Measurements from ENCODE around the gene PLA2G2C. TPM values are rescaled to one million over a fixed set of nuclear protein-coding genes. Genes with fewer than 3 reads are reported as not detected.
"Not testable (repeated sequence)": the region's sequence is repeated elsewhere in the genome, so short reads cannot be mapped to it uniquely, and the experiment has no call there.

PLA2G2C gene
- total RNA-seq, 1 donor from 2014 or later: 0.36 TPM

DNA sequence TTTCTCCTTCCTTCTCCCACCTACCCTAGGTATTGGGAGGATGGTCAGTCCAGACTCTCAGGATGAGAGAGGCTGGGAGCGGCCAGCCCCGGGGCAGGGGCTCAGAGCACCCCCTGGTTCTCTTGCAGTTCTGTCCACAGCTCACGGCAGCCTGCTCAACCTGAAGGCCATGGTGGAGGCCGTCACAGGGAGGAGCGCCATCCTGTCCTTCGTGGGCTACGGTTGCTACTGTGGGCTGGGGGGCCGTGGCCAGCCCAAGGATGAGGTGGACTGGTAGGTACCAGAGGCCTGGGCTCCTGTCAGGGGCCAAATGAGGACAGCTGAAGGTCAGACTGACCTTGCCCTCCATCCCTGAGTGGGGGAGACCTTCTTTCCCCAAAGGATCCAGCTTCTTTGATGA is 43.0 kb downstream of the PLA2G2C start:
- intact Hi-C loops (cut with DNase I): no loop called here
- no peak for ATAC-seq
- DNase-seq (ENCODE audit: low spot score): peak; percentile 12

DNA sequence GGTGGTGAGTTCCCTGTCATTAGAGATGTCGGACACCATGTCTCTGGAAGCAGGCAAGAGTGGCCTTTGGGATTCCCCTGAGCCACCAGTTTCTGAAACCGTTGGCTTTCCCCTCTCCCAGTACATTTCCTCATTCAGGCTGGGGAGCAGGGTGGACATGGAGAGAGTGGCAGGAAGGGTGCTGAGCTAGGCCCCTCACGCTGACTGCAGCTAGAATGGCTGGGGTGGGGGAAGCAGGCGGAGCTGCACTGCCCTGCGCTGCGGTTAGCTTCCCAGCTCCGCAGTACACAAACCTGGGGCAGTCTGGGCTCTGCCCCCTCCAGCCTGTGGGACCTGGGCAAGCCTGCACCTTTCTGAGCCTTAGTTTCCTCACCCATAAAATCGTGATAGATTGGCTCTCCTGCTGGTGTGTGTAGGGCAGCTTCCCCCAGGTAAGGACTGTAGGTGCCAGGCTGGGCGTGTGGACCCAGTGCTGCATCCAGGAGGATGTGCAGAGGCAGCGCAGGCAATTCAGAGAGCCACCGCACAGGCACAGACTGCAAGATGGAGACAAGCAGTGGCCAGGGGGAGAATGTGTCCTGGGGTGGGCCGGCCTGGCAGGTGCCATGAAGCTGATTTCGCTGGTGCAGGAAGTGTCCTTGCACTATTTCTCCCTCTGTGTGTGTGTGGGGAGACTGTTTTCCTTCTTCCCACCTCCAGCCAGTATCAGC is 44.2 kb downstream of the PLA2G2C start:
- intact Hi-C loops (cut with DNase I): no loop called here
- DNase-seq (ENCODE audit: low spot score) (peak; percentile 33), ATAC-seq (no peak)

DNA sequence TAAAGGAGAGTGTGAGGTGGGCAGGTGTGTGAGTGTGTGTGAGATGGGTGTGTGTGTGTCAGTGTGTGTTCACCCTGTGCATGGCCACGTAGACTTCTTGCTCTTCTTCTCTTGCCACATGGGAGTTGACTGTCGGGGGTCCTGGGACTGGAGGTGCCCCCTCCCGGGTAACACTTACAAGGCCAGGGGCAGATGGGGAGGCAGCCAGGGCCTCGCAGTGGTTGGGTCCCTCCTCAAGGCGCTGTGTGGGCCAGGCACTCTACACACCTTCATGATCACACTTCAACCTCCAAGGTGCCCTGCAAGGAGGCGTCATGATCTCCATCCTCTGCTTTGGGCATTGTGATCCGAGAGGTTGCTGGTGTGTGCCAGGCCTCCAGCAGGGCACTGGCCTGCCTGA is 44.9 kb downstream of the PLA2G2C start:
- intact Hi-C loops (cut with DNase I): no loop called here
- DNase-seq (ENCODE audit: low spot score) (peak; percentile 19), ATAC-seq (no peak)

DNA sequence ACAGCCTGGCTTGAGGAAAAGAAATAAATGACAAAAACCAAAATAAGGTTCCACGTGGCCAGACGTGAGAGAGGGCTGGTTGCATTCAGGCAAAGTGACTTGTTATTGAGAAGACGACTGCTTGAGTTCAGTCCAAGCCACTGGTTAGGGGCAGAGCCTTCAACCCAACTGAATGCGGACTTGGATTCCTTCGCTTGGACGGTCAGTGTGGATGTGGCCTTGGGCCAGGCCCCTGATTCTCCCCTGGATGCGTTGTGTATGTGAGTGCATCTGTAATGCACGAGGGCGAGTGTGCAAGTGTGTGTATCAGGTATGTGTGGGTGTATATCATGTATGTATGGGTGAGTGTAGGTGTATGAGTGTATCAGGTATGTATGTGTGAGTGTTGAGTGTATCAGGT is 45.3 kb downstream of the PLA2G2C start:
- DNase-seq (ENCODE audit: low spot score) (peak; percentile 34), ATAC-seq (no peak)
- intact Hi-C loops (cut with DNase I): no loop called here

DNA sequence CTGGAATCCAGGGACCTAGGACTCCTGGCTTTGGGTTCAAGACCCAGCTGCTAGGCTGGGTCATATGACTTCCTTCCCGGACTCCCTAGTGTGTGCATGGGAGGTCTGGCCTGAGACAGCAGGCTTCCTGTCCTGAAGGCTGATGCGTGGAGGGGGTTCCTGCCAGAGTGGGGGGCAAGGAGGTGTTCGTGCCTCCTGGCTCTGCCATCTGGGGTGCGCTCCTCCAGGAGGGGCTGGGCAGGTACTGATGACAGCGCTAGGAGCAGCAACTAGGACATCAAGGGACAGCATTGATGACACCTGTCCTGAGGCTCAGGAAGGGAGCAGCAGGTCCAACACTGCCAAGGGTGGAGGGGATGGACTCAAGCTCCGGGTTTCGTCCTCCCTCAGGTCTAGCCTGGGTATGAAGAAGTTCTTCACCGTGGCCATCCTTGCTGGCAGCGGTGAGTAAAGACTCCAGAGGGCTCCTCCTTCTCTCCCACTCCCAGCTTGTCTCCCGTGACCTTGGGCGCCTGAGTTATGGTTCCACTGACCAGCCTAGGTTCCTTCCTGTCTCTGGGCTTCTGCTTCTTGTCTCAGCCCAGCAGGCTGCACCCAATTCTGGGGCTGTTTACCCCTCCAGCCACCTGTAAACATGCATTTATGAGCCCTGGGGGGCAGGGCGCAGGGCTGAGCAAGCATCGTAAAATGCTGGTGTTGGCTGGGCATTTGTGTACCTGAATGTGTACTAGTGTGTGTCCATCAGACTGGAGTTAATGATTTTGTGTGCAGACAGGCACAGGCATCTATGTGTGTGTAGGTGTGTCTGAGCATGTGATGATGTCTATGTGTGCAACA is 46.3 kb downstream of the PLA2G2C start:
- peak; percentile 25 for DNase-seq (ENCODE audit: low spot score)
- intact Hi-C loops (cut with DNase I): no loop called here

DNA sequence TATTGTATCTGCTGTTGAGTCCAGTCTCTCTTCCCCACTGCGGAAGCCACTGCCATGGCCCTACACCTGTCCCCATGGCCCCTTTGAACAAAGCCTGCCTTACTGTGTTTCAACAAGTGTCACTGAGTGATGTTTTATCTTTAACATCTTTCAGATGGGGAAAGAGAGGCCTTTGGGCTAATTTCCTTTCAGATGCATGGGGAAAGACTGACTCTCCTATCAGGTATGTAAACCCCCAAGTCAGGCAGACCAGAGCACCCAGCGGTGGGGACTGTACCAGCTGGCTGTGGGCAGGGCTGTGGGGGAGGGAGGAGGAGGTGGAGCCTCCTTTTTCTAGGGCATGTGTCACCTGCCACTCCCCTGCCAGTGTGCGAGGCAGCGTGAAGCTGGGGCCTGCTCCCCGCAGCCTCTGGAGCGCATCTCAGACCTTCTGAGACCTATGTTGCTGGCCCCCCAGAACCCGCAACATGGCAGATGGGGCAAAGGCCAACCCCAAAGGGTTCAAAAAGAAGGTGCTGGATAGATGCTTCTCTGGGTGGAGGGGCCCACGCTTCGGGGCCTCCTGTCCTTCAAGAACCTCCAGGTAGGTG is 47.3 kb downstream of the PLA2G2C start, which contains the start of gene PLA2G2F:
Gene PLA2G2F (plus strand): TSS at position 363 of the 590 bp plus-strand sequence. CDS start 105 bp downstream, at position 468.
- ATAC-seq (no peak), DNase-seq (ENCODE audit: low spot score) (peak; percentile 36)
- intact Hi-C loops (cut with DNase I): no loop called here

More for the DNA sequence above, 46.3 kb downstream of the PLA2G2C start:
- no peak for ATAC-seq

DNA sequence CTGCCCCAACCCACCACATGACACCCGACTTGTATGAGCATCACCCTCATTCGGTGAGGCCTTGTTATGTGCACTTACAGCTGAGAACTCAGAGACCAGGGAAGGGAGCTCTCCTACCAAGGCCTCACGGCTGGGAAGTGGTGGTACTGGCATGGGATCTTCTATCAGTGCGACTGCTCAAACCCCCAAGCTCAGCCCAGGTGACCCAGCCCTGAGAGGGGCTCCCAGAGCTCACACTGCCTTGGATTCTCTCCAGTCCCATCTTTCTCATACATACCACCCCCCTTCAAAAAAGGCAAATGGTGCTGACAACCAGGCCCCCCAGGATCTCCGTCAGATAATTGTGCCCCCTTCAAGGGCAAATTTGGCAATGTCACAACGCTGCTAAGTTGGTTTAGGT is 48.0 kb downstream of the PLA2G2C start:
- intact Hi-C loops (cut with DNase I): no loop called here
- ATAC-seq (no peak), DNase-seq (ENCODE audit: low spot score) (peak; percentile 28)

DNA sequence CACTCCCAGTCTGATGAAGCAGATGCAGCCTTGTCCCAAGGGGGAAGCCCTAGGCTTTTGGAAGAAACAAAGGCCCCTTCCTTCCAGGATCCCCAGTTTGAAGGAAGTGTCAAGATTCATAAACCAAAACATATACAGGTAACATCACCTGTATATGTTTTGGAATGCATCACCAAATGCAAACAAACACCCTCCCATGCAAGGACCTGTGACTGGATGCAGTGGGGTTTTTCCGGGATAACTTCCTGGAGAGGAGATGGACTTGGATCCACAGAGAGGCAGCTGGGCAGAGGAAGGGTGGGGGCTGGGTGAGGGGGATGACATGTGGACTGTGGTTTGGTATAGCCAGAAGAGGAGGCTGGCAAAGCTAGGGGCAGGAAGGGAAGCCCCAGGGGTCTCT is 48.7 kb downstream of the PLA2G2C start:
- intact Hi-C loops (cut with DNase I): no loop called here
- no peak for ATAC-seq
- peak; percentile 17 for DNase-seq (ENCODE audit: low spot score)

DNA sequence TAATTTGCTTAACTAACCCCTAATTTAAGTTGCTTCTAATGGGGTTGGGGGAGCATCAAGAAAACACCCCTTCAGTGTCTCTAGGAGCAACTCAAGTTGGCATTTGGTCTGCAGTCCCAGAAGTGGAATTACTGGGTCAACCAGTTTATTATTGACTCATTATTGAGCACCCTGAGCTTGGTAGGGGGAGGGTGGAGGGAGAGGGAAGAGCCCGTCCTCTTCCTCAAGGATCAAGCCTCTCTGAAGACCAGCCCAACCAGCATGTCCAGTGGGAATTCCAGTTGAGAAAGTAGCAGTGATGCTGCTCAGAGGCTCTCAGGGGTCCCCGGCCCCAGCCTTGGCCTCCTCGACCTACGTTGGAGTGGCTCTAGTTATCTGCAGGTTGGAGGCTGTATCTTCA is 49.3 kb downstream of the PLA2G2C start:
- DNase-seq (ENCODE audit: low spot score) (peak; percentile 13), ATAC-seq (no peak)
- intact Hi-C loops (cut with DNase I): no loop called here

DNA sequence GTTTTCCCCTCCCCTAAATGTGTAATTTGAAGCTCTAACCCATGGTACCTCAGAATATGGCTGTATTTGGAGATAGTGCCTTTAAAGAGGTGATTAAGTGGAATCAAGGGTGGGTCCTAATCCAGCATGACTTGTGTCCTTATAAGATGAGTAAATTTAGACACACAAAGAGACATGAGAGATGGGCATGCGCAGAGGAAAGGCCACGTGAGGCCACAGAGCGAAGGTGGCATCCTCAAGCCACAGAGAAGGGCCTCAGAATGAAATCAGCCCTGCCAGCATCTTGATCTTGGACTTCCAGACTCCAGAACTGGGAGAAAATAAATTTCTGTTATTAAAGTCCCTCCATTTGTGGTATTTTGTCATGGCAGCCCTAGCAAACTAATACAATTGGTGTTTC is 50.1 kb downstream of the PLA2G2C start:
- DNase-seq (ENCODE audit: low spot score) (no peak), ATAC-seq (no peak)
- intact Hi-C loops (cut with DNase I): no loop called here

DNA sequence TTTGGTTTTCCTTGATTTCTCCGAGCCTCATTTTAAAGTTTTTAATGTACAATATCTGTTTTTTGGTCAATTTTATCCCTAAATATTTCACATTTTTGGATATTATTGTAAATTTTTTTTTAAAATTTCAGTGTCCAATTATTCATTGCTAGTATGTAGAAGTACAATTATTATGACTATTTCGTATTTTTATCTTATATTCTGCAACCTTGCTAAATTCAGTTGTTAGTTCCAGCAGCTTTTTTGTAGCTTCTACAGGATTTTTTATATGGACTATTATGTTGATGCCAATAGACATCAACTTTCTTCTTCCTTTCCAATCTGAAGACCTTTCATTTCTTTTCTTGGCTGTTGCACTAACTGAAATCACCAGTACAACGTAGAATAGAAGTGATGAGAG is 51.3 kb downstream of the PLA2G2C start:
- intact Hi-C loops (cut with DNase I): no loop called here
- DNase-seq (ENCODE audit: low spot score): no peak
- ATAC-seq: no peak

DNA sequence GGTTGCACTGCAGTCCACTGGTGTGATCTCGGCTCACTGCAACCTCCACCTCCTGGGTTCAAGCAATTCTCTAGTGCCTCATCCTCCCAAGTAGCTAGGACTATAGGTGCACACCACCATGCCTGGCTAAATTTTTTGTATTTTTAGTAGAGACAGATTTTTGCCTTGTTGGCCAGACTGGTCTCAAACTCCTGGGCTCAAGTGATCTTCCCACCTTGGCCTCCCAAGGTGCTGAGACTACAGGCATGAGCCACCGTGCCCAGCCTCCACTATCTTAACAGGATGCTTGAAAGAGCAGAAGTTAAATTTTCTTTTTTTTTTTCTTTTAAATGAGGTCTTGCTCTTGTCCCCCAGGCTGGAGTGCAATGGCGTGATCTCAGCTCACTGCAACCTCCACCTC is 55.8 kb downstream of the PLA2G2C start:
- ATAC-seq; intact Hi-C loops (cut with DNase I): not testable (repeated sequence)
- DNase-seq (ENCODE audit: low spot score): peak; percentile 12

DNA sequence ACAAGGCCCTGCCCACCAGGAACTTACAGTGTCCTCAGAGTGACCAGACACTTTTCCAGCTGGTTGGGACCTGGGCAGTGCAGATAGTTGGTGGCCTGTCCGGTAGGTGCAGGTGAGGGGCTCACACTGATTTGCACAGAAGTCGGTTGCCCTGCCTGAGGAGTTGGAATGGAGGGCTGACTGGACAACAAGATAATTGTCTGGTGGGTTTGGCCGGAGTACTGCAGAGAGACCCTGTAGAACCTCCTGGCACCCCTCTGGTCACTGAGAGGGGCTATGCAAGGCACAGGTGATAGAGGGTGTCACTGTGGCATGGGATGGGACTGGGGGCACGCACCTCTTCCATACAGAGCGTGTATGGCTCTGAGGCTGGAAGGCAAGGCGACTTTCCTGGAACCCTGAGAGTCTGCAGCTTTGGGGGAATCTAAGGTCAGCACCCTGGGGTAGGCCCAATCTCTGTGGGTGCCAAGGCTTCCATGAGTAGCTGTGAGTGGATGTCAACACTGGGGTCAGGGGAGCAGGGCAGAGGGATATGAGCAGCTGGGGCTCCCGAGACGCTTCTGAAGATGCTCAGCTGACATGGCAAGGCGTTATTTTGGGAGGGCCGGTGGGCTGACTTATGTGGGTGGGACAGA is 59.4 kb downstream of the PLA2G2C start:
- DNase-seq (ENCODE audit: low spot score) (peak; percentile 30), ATAC-seq (no peak)
- intact Hi-C loops (cut with DNase I): no loop called here

DNA sequence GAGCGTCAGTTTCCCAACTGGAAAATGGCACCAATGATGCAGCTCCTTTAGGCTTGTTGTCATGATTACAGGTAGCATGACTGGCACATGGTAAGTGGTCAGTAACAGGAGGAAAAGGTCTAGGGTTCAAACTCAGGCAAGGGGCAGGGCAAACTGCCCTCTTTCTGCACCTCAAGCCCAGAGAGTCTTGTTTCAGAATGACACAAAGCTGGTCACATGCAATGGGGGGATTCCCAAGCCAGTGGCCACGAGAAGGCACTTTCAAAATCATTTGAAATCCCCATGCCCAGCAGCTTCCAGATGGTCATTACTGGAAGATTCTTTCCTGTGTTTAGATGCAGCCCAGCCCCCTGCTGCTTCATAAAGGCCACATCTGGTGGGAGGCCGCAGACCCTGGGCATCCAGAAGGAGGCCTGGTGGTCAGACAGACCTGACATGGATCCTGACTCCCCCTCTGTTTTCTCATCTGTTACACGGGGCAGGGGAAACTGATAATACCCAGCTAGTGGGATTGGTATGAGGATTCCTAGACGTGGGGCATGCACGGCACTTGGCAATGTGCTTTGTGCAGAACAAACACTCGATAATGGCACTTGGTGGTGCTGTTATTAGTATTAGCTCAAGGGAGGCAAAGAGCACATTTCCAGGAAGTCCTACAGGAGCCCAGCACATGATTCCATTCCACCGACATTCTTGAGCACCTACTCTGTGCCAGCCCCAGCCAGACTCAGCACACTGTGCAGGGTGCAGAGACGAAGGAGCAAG is 60.1 kb downstream of the PLA2G2C start:
- peak; percentile 27 for DNase-seq (ENCODE audit: low spot score)

DNA sequence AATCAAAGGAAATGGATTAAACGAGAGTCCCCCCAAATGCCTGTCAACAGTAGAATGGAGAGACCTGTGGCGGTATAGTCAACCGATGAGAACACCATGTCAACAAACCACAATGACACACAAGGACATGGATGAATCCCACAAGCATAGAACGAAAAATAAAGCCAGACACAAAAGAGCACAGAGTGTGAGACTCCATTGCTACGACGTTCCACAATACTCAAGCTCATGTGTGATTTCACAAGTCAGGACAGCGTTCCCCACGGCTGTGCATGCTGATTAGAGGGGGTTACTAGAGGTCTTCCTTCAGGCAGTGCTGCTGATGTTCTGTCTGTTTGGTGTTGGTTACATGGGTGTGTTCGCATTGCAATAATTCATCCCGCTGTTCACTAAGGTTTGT is 61.2 kb downstream of the PLA2G2C start:
- ATAC-seq (no peak), DNase-seq (ENCODE audit: low spot score) (peak; percentile 35)
- intact Hi-C loops (cut with DNase I): no loop called here

More for the DNA sequence above, 60.1 kb downstream of the PLA2G2C start:
- intact Hi-C loops (cut with DNase I): no loop called here
- ATAC-seq: no peak

DNA sequence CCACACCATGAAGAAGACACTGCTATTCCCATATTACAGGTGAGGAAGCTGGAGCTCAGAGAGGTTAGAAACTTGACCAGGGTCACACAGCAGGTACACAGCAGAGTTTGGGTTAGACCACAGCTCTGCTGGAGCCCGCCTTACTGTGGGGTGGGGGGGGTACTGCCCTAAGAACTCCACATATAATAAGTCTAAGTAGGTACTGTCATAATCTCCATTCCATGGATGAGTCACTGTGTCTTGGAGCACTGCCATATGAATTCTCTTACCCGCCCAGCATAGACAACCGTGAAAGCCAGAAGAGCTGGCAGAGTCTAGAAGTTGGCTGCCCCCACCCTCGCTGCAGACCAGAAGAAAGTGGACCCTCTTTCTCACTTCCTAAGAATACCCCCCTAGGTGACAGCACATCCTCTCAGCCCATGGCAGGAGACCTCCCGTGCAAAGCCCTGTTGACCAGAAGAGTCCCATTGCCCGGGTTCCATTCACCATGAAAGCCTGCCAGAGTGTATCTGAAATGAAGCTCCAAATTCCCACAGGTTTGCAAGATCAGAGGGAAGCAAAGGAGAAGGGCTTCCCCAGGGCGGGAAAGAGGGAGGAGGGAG is 61.8 kb downstream of the PLA2G2C start:
- DNase-seq (ENCODE audit: low spot score) (peak; percentile 28), ATAC-seq (peak; percentile 41)
- intact Hi-C loops (cut with DNase I): no loop called here

DNA sequence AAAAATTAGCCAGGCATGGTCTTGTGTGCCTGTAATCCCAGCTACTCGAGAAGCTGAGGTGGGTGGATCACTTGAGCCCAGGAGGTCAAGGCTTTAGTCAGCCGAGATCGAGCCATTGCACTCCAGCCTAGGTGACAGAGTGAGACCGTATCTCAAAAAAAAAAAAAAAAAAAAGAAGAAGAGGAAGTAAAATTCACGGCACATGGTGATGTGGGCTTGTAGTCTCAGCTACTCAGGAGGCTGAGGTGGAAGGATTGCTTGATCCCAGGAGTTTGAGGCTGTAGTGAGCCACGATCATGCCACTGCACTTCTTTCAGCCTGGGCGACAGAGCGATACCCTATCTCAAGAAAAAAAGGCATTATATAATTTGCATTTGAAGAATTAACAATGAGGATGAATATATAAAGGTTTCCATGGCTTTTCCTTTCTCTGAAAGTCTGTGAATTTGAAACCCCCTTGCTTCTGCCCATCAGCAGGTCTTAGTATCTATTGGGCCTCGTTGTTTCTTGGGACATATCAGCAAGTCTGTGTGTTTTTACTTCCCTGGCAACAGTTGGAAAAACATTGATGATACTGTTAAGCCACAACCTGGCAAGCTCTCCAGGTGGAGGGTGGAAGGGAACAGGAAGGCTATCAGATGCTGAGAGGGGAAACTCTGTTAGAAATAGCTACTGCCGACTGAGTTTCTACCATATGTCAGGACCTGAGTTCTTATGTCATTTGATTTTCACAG is 62.4 kb downstream of the PLA2G2C start:
- ATAC-seq (no peak), DNase-seq (ENCODE audit: low spot score) (no peak)
- intact Hi-C loops (cut with DNase I): no loop called here

DNA sequence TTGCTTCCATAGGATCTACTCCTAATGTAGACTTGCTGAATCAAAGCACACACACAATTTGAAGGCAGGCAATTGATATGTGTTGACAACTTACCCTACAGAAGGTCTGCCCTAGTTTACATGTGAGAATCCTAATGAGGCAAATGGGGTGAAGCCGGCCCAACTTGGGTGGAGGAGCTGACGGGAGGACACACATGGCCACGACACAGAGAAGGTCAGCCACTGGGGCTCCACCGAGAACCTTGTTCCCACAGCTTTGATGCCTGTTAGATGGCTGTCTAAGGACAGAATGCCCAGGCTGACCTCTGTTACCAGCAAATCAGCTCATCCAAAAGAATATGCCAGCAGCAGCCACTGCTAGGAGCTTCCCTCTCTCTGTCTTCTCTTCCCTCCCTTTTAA is 65.5 kb downstream of the PLA2G2C start:
- ATAC-seq: no peak
- peak; percentile 28 for DNase-seq (ENCODE audit: low spot score)
- intact Hi-C loops (cut with DNase I): no loop called here

Measured in sciatic nerve (tissue), 2 donors.